Neuronal stem cell (in vitro differentiated cells): Measurements from ENCODE around the gene STIMATE.

Source experiments
- DNase-seq: peaks from one replicate; pipeline ENCODE4 v3.0.0-alpha.2; 2013; ENCODE audit warnings: low spot score
- H2AFZ ChIP-seq: one replicate; pipeline ENCODE4 v1.6.1; 2013; ENCODE audit warnings: mild to moderate bottlenecking, low read length, inconsistent platforms
- H2AK5ac ChIP-seq: 2 replicates; pipeline ENCODE4 v1.6.1; 2013; ENCODE audit warnings: low read depth, mild to moderate bottlenecking, inconsistent platforms, low read length, moderate library complexity, mixed read lengths
- H2BK120ac ChIP-seq: 2 replicates; pipeline ENCODE4 v1.6.1; 2013; ENCODE audit warnings: low read depth, mild to moderate bottlenecking, inconsistent platforms, low read length, moderate library complexity, mixed read lengths
- H2BK12ac ChIP-seq: one replicate; pipeline ENCODE4 v1.6.1; 2013; ENCODE audit warnings: low read length, inconsistent platforms
- H2BK15ac ChIP-seq: 2 replicates; pipeline ENCODE4 v1.6.1; 2013; ENCODE audit warnings: mild to moderate bottlenecking, low read length, inconsistent platforms, mixed read lengths
- H2BK5ac ChIP-seq: one replicate; pipeline ENCODE4 v1.6.1; 2013; ENCODE audit warnings: inconsistent platforms, mild to moderate bottlenecking, low read length, moderate library complexity
- H3K14ac ChIP-seq: one replicate; pipeline ENCODE4 v1.6.1; 2013; ENCODE audit warnings: low read length, inconsistent platforms
- H3K18ac ChIP-seq: 2 replicates; pipeline ENCODE4 v1.6.1; 2013; ENCODE audit warnings: low read length, inconsistent platforms
- H3K23ac ChIP-seq: 2 replicates; pipeline ENCODE4 v1.6.1; 2013; ENCODE audit warnings: low read depth, mild to moderate bottlenecking, mixed read lengths, low read length, inconsistent platforms; ENCODE audit not compliant: poor library complexity
- H3K27ac ChIP-seq: replicated peaks from 3 replicates; pipeline ENCODE4 v1.5.1; 2013; ENCODE audit warnings: low read length, inconsistent platforms
- H3K27me3 ChIP-seq, 3 experiments: 2 replicates each; pipeline ENCODE4 v1.6.1; 2013; ENCODE audit warnings: low read length in 3 of 3, mild to moderate bottlenecking in 2 of 3, inconsistent platforms in 1 of 3, low read depth in 1 of 3, mixed read lengths in 1 of 3, moderate library complexity in 1 of 3; ENCODE audit not compliant: control insufficient read depth in 3 of 3, insufficient read depth in 3 of 3
- H3K36me3 ChIP-seq, 2 donors: replicated peaks in 1 of 2; 2 replicates each; pipeline ENCODE4 v1.6.1; 2013; ENCODE audit warnings: low read length in 2 of 2; ENCODE audit not compliant: control insufficient read depth in 2 of 2, insufficient read depth in 2 of 2
- H3K4ac ChIP-seq: 2 replicates; pipeline ENCODE4 v1.6.1; 2013; ENCODE audit warnings: inconsistent platforms, mild to moderate bottlenecking, low read length, moderate library complexity
- H3K4me1 ChIP-seq, 2 donors: 1 replicate in 1 of 2; 2 replicates in 1 of 2; pipeline ENCODE4 v1.6.1; 2013; ENCODE audit warnings: low read length in 2 of 2, low read depth in 1 of 2; ENCODE audit not compliant: control insufficient read depth in 2 of 2, insufficient read depth in 1 of 2
- H3K4me2 ChIP-seq: one replicate; pipeline ENCODE4 v1.6.1; 2013; ENCODE audit warnings: mild to moderate bottlenecking, low read length, inconsistent platforms; ENCODE audit not compliant: insufficient read depth, poor library complexity, severe bottlenecking
- H3K4me3 ChIP-seq, 2 donors: 2 replicates each; pipeline ENCODE4 v1.5.1; 2013; ENCODE audit warnings: low read length in 2 of 2, mild to moderate bottlenecking in 2 of 2, inconsistent platforms in 1 of 2, moderate library complexity in 1 of 2
- H3K79me1 ChIP-seq: one replicate; pipeline ENCODE4 v1.6.1; 2013; ENCODE audit warnings: low read depth, mild to moderate bottlenecking, inconsistent platforms, low read length, moderate library complexity
- H3K9ac ChIP-seq: one replicate; pipeline ENCODE4 v1.6.1; 2013; ENCODE audit warnings: mild to moderate bottlenecking, low read depth, low read length, inconsistent platforms; ENCODE audit not compliant: poor library complexity
- H3K9me3 ChIP-seq, 2 donors: replicated peaks in 1 of 2; 2 replicates each; pipeline versions ENCODE3 to v1.6.1; 2013; ENCODE audit warnings: low read length in 2 of 2, mild to moderate bottlenecking in 2 of 2, inconsistent platforms in 1 of 2, low read depth in 1 of 2, mixed read lengths in 1 of 2, moderate library complexity in 1 of 2; ENCODE audit not compliant: control insufficient read depth in 2 of 2, insufficient read depth in 1 of 2
- H4K8ac ChIP-seq: one replicate; pipeline ENCODE4 v1.6.1; 2013; ENCODE audit warnings: low read depth, mild to moderate bottlenecking, inconsistent platforms, low read length, moderate library complexity
- H4K91ac ChIP-seq: one replicate; pipeline ENCODE4 v1.6.1; 2013; ENCODE audit warnings: low read length, low read depth, mild to moderate bottlenecking, inconsistent platforms; ENCODE audit not compliant: poor library complexity
- WGBS, 2 donors: extraction: QIAGEN DNeasy Blood & Tissue Kit; methylation state at CpG; one replicate each; pipeline ENCODE4 v1.1.7; 2013; ENCODE audit warnings: missing lambda C conversion rate in 2 of 2, mixed read lengths in 1 of 2; ENCODE audit not compliant: insufficient read length in 2 of 2, insufficient replicate concordance in 1 of 2; ENCODE audit errors: extremely low coverage in 2 of 2; 5-methylcytosine and 5-hydroxymethylcytosine counted together

STIMATE gene

DNA sequence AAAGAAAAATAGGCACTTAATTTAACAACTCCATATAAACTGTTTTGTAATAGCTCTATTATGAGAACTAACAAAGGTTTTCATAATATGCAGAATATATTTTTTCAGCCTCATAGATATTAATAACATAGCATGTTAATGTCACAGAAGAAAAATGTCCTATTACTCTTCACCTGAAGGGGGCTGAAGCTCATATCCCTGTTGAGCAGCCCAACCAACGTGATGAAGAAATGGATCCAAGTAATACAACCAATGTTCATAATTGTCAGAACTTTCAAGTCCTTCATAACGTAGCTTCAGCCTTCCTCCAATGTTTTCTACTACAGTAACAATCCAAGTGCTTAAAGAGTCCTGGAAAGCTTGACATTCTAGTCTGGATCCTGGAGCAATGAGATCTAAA is 34.5 kb upstream of the STIMATE start:
- no peak overlapping the region for H3K9ac ChIP-seq
- H3K4me1 ChIP-seq = no peaks in the 10 kb centered on the region
- H3K27me3 ChIP-seq = no peaks in the 10 kb centered on the region
- H3K4ac ChIP-seq = no peak overlapping the region
- DNase-seq = no peak
- no peak overlapping the region for H2BK5ac ChIP-seq
- no peak overlapping the region for H4K91ac ChIP-seq
- H3K9me3 ChIP-seq = no peaks in the 10 kb centered on the region
- H3K36me3 ChIP-seq = peaks cover 3 to 56% of the 10 kb centered on the region in 2 donors
- no peaks in the 10 kb centered on the region for H3K79me1 ChIP-seq
- H3K14ac ChIP-seq = no peak overlapping the region
- H3K23ac ChIP-seq = no peak overlapping the region
- H3K18ac ChIP-seq = no peak overlapping the region
- WGBS, 2 donors = no CpG with 5 or more reads among the region's 2 CpGs
- no peak overlapping the region for H2BK120ac ChIP-seq
- H2AK5ac ChIP-seq = no peak overlapping the region
- no peak overlapping the region for H3K4me3 ChIP-seq
- H2BK15ac ChIP-seq = no peak overlapping the region
- H3K4me2 ChIP-seq = no peak overlapping the region
- H3K27ac ChIP-seq = no peak overlapping the region
- no peak overlapping the region for H2BK12ac ChIP-seq
- no peak overlapping the region for H2AFZ ChIP-seq
- no peak overlapping the region for H4K8ac ChIP-seq

DNA sequence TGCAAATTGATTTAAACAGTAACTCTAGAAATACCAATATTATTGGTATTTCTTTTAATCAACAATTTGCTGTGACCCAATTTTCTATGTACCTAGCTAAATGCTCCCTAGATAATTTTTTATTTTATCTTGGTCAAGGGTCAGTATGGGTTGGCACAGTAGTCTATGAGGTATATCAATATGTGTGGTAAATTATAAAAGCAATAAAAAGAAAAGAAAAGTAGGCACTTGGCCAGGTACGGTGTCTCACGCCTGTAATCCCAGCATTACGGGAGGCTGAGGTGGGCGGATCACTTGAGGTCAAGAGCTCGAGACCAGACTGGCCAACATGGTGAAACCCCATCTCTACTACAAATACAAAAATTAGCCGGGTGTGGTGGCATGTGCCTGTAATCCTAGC is 34.0 kb upstream of the STIMATE start:
- WGBS, 2 donors = no CpG with 5 or more reads among the region's 6 CpGs
- H3K9me3 ChIP-seq = no peaks in the 10 kb centered on the region

DNA sequence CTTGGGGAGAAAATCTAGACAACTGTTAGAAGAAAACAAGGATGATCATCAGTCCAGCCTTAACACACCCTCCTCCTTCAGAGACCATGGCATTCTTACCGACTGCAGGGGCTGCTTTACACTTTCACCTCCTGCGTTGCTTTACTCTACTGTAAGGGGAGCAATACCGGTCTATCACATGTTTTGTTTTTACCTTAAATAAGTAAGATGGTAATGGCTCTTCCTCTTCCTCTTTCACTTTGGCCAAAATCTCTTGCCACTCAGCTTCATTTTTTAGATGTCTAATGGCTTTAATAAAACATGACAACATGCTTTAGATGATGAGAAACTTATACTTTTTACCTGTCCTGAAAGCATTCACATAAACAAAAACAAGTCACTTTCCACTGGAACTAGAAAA is 33.4 kb upstream of the STIMATE start:
- Histone ChIP-seq H3K36me3 (peaks cover 3 to 63% of the 10 kb centered on the region in 2 donors), H3K9me3 (no peaks in the 10 kb centered on the region), H3K23ac (no peak overlapping the region), H3K4me1 (no peaks in the 10 kb centered on the region), H3K4ac (no peak overlapping the region), H2BK15ac (no peak overlapping the region), H3K14ac (no peak overlapping the region), H2BK5ac (no peak overlapping the region), H3K27me3 (no peaks in the 10 kb centered on the region), H2BK12ac (no peak overlapping the region), H3K4me3 (no peak overlapping the region), H3K79me1 (no peaks in the 10 kb centered on the region), H2AK5ac (no peak overlapping the region), H2BK120ac (no peak overlapping the region), H4K8ac (no peak overlapping the region), H4K91ac (no peak overlapping the region), H3K18ac (no peak overlapping the region), H3K9ac (no peak overlapping the region), H2AFZ (no peak overlapping the region), H3K4me2 (no peak overlapping the region), H3K27ac (no peak overlapping the region)
- no CpG with 5 or more reads among the region's 3 CpGs for WGBS, 2 donors
- no peak for DNase-seq

More for the DNA sequence above, 34.0 kb upstream of the STIMATE start:
- Histone ChIP-seq H3K4ac (no peak overlapping the region), H2BK5ac (no peak overlapping the region), H3K79me1 (no peaks in the 10 kb centered on the region), H3K4me3 (no peak overlapping the region), H3K9ac (no peak overlapping the region), H3K4me2 (no peak overlapping the region), H2BK12ac (no peak overlapping the region), H3K27me3 (no peaks in the 10 kb centered on the region), H3K4me1 (no peaks in the 10 kb centered on the region), H4K91ac (no peak overlapping the region), H4K8ac (no peak overlapping the region), H3K27ac (no peak overlapping the region), H2BK15ac (no peak overlapping the region), H3K23ac (no peak overlapping the region), H2BK120ac (no peak overlapping the region), H2AK5ac (no peak overlapping the region), H3K18ac (no peak overlapping the region), H3K36me3 (peaks cover 3 to 59% of the 10 kb centered on the region in 2 donors), H3K14ac (no peak overlapping the region), H2AFZ (no peak overlapping the region)
- DNase-seq = no peak

DNA sequence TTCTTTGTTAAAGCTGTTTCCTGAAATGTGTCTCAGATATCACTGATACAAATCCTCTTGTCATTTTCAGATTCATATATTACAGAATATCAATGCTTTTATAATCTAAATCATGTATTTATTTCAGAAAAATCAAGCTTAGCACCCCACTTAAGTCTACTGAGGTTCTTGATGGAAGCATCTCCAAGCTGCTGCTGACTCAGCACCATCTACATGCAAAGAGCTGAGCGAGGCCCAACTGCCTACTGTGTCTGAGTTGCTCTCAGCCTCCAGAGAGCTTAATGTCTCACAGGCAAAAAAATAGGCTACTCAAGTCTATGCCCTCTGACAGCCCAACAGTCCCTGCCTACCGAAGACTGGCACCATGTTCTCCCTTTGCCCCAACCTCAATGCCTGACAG is 29.2 kb upstream of the STIMATE start:
- no CpG with 5 or more reads among the region's 2 CpGs for WGBS, 2 donors
- Histone ChIP-seq H3K9me3 (no peaks in the 10 kb centered on the region), H3K4me1 (no peaks in the 10 kb centered on the region)

More for the DNA sequence above, 29.2 kb upstream of the STIMATE start:
- Histone ChIP-seq H3K79me1 (no peaks in the 10 kb centered on the region), H3K18ac (no peak overlapping the region), H2BK12ac (no peak overlapping the region), H2AK5ac (no peak overlapping the region), H3K27me3 (no peaks in the 10 kb centered on the region), H3K23ac (no peak overlapping the region), H3K4ac (no peak overlapping the region), H2BK120ac (no peak overlapping the region), H3K36me3 (peaks cover 0 to 83% of the 10 kb centered on the region in 2 donors), H2BK5ac (no peak overlapping the region), H3K4me2 (no peak overlapping the region), H2AFZ (no peak overlapping the region), H3K4me3 (no peak overlapping the region), H3K14ac (no peak overlapping the region), H4K8ac (no peak overlapping the region), H3K27ac (no peak overlapping the region), H3K9ac (no peak overlapping the region), H2BK15ac (no peak overlapping the region), H4K91ac (no peak overlapping the region)
- no peak for DNase-seq
